Kidney capillary endothelial cell (primary cell): Measurements from ENCODE around the gene C12orf57.

Experiments used
- DNase-seq: peaks from one replicate; pipeline ENCODE4 v3.0.0-alpha.2; 2018; ENCODE audit warnings: low spot score

C12orf57 gene

GRCh38 chr12:6937481-6938352 is 6.1 kb upstream of the C12orf57 start:
- DNase-seq = peak; percentile 81

GRCh38 chr12:6938353-6939190 is 5.2 kb upstream of the C12orf57 start:
- DNase-seq = no peak

DNA sequence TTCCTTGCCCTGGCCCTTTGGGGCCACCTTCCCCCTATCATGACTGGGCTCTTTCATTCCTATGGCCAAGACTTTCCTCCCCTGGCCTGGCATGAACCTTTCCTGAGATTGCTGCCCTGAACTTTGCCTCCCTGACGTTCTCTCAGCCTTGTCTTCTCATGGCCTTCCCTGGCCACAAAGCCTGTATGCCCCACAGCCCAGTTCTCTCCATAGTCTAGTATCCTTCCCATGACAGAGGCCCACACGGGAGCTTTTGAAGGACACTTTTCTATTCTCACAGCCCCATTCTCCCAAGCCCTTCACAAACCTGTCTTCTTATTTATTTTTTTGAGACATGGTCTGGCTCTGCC is 4.7 kb upstream of the C12orf57 start:
- DNase-seq = no peak

DNA sequence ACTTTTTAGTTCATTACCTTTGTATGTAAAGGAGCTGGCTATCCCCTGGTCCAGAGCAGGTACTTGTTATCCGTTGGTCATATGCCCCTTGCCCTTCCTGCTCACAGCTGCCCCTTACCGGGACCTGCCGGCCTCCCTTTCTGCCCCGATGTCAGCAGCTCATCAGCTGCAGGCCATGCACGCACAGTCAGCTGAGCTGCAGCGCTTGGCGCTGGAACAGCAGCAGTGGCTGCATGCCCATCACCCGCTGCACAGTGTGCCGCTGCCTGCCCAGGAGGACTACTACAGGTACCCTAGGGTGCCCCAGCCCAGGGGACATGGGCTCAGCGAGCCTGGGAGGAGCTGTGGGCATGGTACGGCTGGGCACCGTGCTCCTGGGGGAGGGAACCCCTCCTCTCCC is 2.6 kb upstream of the C12orf57 start:
- DNase-seq = no peak

DNA sequence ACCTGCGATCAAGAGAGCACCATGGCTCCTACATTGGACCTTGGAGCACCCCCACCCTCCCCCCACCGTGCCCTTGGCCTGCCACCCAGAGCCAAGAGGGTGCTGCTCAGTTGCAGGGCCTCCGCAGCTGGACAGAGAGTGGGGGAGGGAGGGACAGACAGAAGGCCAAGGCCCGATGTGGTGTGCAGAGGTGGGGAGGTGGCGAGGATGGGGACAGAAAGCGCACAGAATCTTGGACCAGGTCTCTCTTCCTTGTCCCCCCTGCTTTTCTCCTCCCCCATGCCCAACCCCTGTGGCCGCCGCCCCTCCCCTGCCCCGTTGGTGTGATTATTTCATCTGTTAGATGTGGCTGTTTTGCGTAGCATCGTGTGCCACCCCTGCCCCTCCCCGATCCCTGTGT is 2.0 kb upstream of the C12orf57 start:
- DNase-seq = no peak

GRCh38 chr12:6942331-6942665 is 1.5 kb upstream of the C12orf57 start:
- no peak for DNase-seq

GRCh38 chr12:6943389-6943721 is 467 bp upstream of the C12orf57 start:
- peak; percentile 88 for DNase-seq

GRCh38 chr12:6944381-6945186 is 762 bp downstream of the C12orf57 start:
- DNase-seq = peak; percentile 87

GRCh38 chr12:6945613-6946012 is 1.8 kb downstream of the C12orf57 start:
- no peak for DNase-seq

- no peak for DNase-seq
Measured at GRCh38 chr12:6946033-6946919, 2.5 kb downstream of the C12orf57 start.

DNA sequence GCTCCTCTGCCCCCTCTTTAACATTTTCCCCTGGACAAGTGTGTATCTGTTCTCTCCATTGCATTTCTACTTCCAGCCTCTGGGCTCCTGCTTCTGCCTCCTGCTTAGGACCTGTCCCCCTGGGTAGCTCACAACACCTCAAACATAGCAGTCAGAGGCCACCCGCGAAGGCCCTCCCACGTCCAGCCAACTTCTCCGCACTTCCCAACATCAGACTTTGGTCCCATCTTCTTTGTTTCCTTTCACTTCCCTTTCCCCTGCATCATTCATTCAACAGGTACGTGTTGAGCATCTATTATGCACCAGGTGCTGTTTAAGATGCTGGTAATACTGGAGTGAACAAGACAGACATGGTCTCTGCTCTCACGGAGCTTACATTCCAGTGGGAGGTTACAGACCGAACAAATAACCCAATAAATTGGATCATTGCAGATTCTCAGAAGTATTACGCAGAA is 3.1 kb downstream of the C12orf57 start:
- no peak for DNase-seq

DNA sequence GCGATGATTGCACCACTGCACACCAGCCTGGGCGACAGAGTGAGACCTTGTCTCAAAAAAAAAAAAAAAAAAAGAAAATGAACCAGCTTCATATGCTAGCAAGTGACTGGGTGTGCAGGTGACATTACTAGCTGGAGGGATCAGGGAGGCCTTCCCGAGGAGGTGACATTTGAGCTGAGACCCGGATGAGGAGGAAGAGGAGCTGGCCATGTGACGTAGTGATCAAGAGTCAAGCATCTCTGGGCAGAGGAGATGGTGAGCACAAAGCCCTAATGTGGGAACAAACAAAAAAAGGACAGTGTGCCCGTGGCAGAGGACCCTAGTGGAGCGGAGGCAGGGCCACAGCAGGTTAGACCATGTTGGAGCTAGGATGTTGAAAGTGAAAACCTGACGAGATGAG is 3.8 kb downstream of the C12orf57 start:
- DNase-seq = no peak

- no peak for DNase-seq
Measured at GRCh38 chr12:6948873-6949594, 5.2 kb downstream of the C12orf57 start.

DNA sequence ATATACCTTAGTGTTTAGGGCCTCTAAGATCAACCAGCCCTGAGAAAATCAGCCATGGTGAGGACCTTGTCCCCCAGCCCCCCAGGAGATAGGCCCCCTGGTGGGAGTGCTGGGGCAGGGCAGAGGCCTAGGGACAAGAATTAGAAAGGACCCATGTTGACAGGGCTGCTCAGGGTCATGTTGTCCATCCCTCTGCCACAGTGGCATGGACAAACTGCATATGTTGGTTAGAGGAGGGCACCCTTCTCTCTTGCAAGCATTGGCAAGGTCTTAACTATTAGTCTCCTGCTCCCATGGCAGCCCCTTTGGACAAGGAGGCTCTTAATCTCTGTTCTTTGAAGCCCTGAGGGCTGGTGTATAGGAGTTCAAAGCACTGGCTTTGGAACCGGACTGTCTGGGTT is 6.6 kb downstream of the C12orf57 start:
- no peak for DNase-seq

DNA sequence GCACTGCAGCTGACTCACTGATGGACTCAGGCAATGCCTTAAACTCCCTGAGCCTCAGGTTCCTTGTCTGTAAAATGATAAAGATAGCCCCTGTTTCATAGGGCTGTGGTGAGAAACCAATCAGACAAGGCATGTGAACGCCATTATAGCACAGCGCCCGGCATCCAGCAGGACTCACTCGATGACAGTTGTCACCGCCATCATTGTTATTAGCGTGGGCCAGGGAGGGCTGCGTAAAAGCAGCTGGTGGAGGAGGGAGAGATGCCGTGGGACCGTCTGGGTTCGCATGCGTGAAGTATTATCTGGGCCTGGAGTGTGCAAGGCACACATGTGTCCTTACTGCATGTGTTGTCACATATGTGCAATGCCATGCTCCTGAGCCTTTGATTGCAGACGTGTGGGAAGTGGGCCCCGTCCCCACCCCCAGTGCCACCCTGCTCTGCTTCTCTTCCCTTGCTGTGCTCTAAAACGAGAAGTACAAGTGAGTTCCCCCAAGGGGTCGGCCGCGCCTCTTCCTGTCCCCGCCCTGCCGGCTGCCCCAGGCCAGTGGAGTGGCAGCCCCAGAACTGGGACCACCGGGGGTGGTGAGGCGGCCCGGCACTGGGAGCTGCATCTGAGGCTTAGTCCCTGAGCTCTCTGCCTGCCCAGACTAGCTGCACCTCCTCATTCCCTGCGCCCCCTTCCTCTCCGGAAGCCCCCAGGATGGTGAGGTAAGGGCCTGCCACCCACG is 7.2 kb downstream of the C12orf57 start, which contains the start of gene PTPN6:
Gene PTPN6 (plus strand): TSS at position 546 of the 730 bp plus-strand sequence. CDS start 157 bp downstream, at position 703.
- DNase-seq = no peak

GRCh38 chr12:6951551-6952120 is 7.8 kb downstream of the C12orf57 start:
- DNase-seq = no peak

GRCh38 chr12:6952121-6952862 is 8.5 kb downstream of the C12orf57 start:
- DNase-seq = no peak

- no peak for DNase-seq
Measured at GRCh38 chr12:6952863-6953441, 9.1 kb downstream of the C12orf57 start.
